Neural cell (in vitro differentiated cells): ENCODE results near the gene ADM2.

ENCODE experiments used
- CTCF ChIP-seq: fragments of 450-650 bp; IDR thresholded peaks from 2 replicates; pipeline ENCODE4 v1.5.1; 2014; ENCODE audit warnings: antibody characterized with exemption, mild to moderate bottlenecking, moderate library complexity; ENCODE audit not compliant: poor library complexity, severe bottlenecking
- EZH2 ChIP-seq: fragments of 200-600, 300-800 bp; shearing (Covaris generic), sonication (generic); IDR thresholded peaks from 2 replicates; pipeline ENCODE4 v1.6.1; 2014; ENCODE audit warnings: antibody characterized with exemption, low read length, borderline replicate concordance, mild to moderate bottlenecking; ENCODE audit not compliant: insufficient read depth, poor library complexity, severe bottlenecking
- POLR2AphosphoS5 ChIP-seq: IDR thresholded peaks from 2 replicates; pipeline ENCODE4 v1.6.1; 2012
- RAD21 ChIP-seq: fragments of 450-650 bp; conservative IDR thresholded peaks from 2 replicates; pipeline ENCODE4 v1.6.1; 2014; ENCODE audit warnings: antibody characterized with exemption, mild to moderate bottlenecking, moderate library complexity
- REST ChIP-seq: IDR thresholded peaks from 2 replicates; pipeline ENCODE4 v1.6.1; 2012; ENCODE audit warnings: borderline replicate concordance
- TAF1 ChIP-seq: IDR thresholded peaks from 2 replicates; pipeline ENCODE4 v1.6.1; 2012; ENCODE audit warnings: low read depth

- TF ChIP-seq CTCF, result no peak
- TF ChIP-seq RAD21, result no peak
- no peak for TF ChIP-seq REST
- no peak for TF ChIP-seq TAF1
- TF ChIP-seq POLR2AphosphoS5, result no peak
- no peak for TF ChIP-seq EZH2
Measured at GRCh38 chr22:50461979-50462540, 19.3 kb upstream of the ADM2 start.
